Osteoblast (primary cell): ENCODE results near the gene TFE3. TPM values are rescaled to one million over a fixed set of nuclear protein-coding genes. Genes with fewer than 3 reads are reported as not detected.

Experiments used
- DNase-seq: peaks from one replicate; pipeline ENCODE4 v3.0.0; 2011; ENCODE audit warnings: low spot score, mixed read lengths; ENCODE audit not compliant: insufficient read length; ENCODE audit errors: missing footprints
- H2AFZ ChIP-seq: 2 replicates; pipeline ENCODE4 v1.6.0; 2011; ENCODE audit warnings: mild to moderate bottlenecking, low read length
- H3K27ac ChIP-seq: 2 replicates; pipeline ENCODE4 v1.5.1; 2011; ENCODE audit warnings: mild to moderate bottlenecking, low read depth, low read length, moderate library complexity
- H3K27me3 ChIP-seq: 2 replicates; pipeline ENCODE4 v1.6.0; 2012; ENCODE audit warnings: mild to moderate bottlenecking, control low read depth, inconsistent platforms, low read length, moderate library complexity; ENCODE audit not compliant: insufficient read depth
- H3K36me3 ChIP-seq: 2 replicates; pipeline ENCODE4 v1.5.1; 2011; ENCODE audit warnings: mild to moderate bottlenecking, low read length, control low read depth, moderate library complexity; ENCODE audit not compliant: insufficient read depth
- H3K4me1 ChIP-seq: 2 replicates; pipeline ENCODE4 v1.5.1; 2011; ENCODE audit warnings: mild to moderate bottlenecking, low read length, control low read depth, moderate library complexity; ENCODE audit not compliant: insufficient read depth
- H3K4me2 ChIP-seq: 2 replicates; pipeline ENCODE4 v1.6.0; 2011; ENCODE audit warnings: mild to moderate bottlenecking, low read length; ENCODE audit not compliant: insufficient read depth
- H3K4me3 ChIP-seq: fragments of 200-600 bp; sonication (generic); 3 replicates; pipeline ENCODE4 v1.5.1; 2012; ENCODE audit warnings: mild to moderate bottlenecking, low read length, inconsistent platforms; ENCODE audit not compliant: insufficient read depth
- H3K79me2 ChIP-seq: 2 replicates; pipeline ENCODE4 v1.6.0; 2012; ENCODE audit warnings: mild to moderate bottlenecking, low read length, control low read depth, inconsistent platforms; ENCODE audit not compliant: insufficient read depth
- H3K9me3 ChIP-seq: 2 replicates; pipeline ENCODE4 v1.5.1; 2011; ENCODE audit warnings: low read depth, low read length, control low read depth
- H4K20me1 ChIP-seq: 2 replicates; pipeline ENCODE4 v1.6.0; 2012; ENCODE audit warnings: mild to moderate bottlenecking, low read length, control low read depth; ENCODE audit not compliant: insufficient read depth
- CTCF ChIP-seq: IDR thresholded peaks from 2 replicates; pipeline ENCODE4 v1.5.1; 2011; ENCODE audit warnings: mild to moderate bottlenecking, low read depth, low read length, moderate library complexity; ENCODE audit errors: extremely low read depth
- total RNA-seq: library from RNA; depleted of rRNA; stranded (reverse); fragments of >200 nt; gene quantifications from 2 replicates; pipeline ENCODE4 v1.2.3, GENCODE V29; 2012

The TFE3 gene
- total RNA-seq, 1 donor: 46.7 TPM

- no peak for DNase-seq
- H3K36me3 ChIP-seq: peaks cover 5% of the 10 kb centered on the region
- H3K4me1 ChIP-seq: no peaks in the 10 kb centered on the region
- H3K4me3 ChIP-seq: no peak overlapping the region
- no peak overlapping the region for H3K27ac ChIP-seq
- no peaks in the 10 kb centered on the region for H3K27me3 ChIP-seq
- H3K4me2 ChIP-seq: no peak overlapping the region
- H2AFZ ChIP-seq: no peak overlapping the region
- no peaks in the 10 kb centered on the region for H3K9me3 ChIP-seq
- no peaks in the 10 kb centered on the region for H3K79me2 ChIP-seq
- no peaks in the 10 kb centered on the region for H4K20me1 ChIP-seq
- no peak for TF ChIP-seq CTCF
These were observed 23.4 kb downstream of the TFE3 start for GRCh38 chrX:49019599-49020249.

GRCh38 chrX:49019050-49019449, 24.1 kb downstream of the TFE3 start:
- Histone ChIP-seq H3K36me3 (no peaks in the 10 kb centered on the region), H3K79me2 (no peaks in the 10 kb centered on the region), H3K27me3 (no peaks in the 10 kb centered on the region), H2AFZ (no peak overlapping the region), H3K27ac (no peak overlapping the region), H3K9me3 (no peaks in the 10 kb centered on the region), H3K4me1 (no peaks in the 10 kb centered on the region), H3K4me2 (no peak overlapping the region), H3K4me3 (no peak overlapping the region), H4K20me1 (no peaks in the 10 kb centered on the region)
- TF ChIP-seq CTCF: no peak
- peak; percentile 39 for DNase-seq

GRCh38 chrX:49003696-49004095, 39.5 kb downstream of the TFE3 start:
- no peak for TF ChIP-seq CTCF
- peaks cover 12% of the 10 kb centered on the region for H3K79me2 ChIP-seq

GRCh38 chrX:49002091-49002935, 40.8 kb downstream of the TFE3 start, which contains the start of gene GRIPAP1:
GRIPAP1 (minus strand) TSS chrX:49002264; CDS start chrX:49002229, 35 bp downstream.
- TF ChIP-seq CTCF: no peak
- no peaks in the 10 kb centered on the region for H3K27me3 ChIP-seq
- peak within 1 kb of the TSS; percentile 89 for H3K4me2 ChIP-seq
- H3K4me1 ChIP-seq: no peaks in the 10 kb centered on the region
- H3K36me3 ChIP-seq: peaks cover 9% of the 10 kb centered on the region
- peak within 1 kb of the TSS; percentile 92 for H2AFZ ChIP-seq
- peak within 1 kb of the TSS; percentile 98 for H3K27ac ChIP-seq
- no peaks in the 10 kb centered on the region for H3K9me3 ChIP-seq
- peaks cover 12% of the 10 kb centered on the region for H3K79me2 ChIP-seq
- DNase-seq: peak; percentile 90
- peaks cover 7% of the 10 kb centered on the region for H4K20me1 ChIP-seq
- H3K4me3 ChIP-seq: peak within 1 kb of the TSS; percentile 86

More at GRCh38 chrX:49003696-49004095, 39.5 kb downstream of the TFE3 start:
- H3K36me3 ChIP-seq: peaks cover 4% of the 10 kb centered on the region
- H3K27me3 ChIP-seq: no peaks in the 10 kb centered on the region
- no peaks in the 10 kb centered on the region for H3K9me3 ChIP-seq
- no peak for DNase-seq
- no peaks in the 10 kb centered on the region for H3K4me1 ChIP-seq
- no peak overlapping the region for H3K27ac ChIP-seq
- no peak overlapping the region for H3K4me2 ChIP-seq
- H3K4me3 ChIP-seq: no peak overlapping the region
- H4K20me1 ChIP-seq: peaks cover 7% of the 10 kb centered on the region
- H2AFZ ChIP-seq: no peak overlapping the region
